Nephron progenitor cell (in vitro differentiated cells): ENCODE data around the gene PAGE1.

Source experiments
- DNase-seq: peaks from one replicate; pipeline ENCODE4 v3.0.0; 2021
- H3K27ac Mint-ChIP-seq: 2 replicates; pipeline ENCODE4 v1.8.0; 2021; ENCODE audit warnings: mild to moderate bottlenecking, moderate library complexity, mixed read lengths
- H3K27me3 Mint-ChIP-seq: 2 replicates; pipeline ENCODE4 v1.8.0; 2021; ENCODE audit warnings: mild to moderate bottlenecking, low read depth, mixed read lengths; ENCODE audit not compliant: poor library complexity
- H3K36me3 Mint-ChIP-seq: 2 replicates; pipeline ENCODE4 v1.8.0; 2021; ENCODE audit warnings: low read depth, mixed read lengths
- H3K4me1 Mint-ChIP-seq: 2 replicates; pipeline ENCODE4 v1.8.0; 2021; ENCODE audit warnings: mixed read lengths
- H3K4me3 Mint-ChIP-seq: 2 replicates; pipeline ENCODE4 v1.8.0; 2021; ENCODE audit warnings: mild to moderate bottlenecking, moderate library complexity, mixed read lengths
- H3K9me3 Mint-ChIP-seq: 2 replicates; pipeline ENCODE4 v1.8.0; 2021; ENCODE audit warnings: mild to moderate bottlenecking, moderate library complexity, mixed read lengths
- CTCF ChIP-seq: fragments of 200-600 bp; sonication (generic); IDR thresholded peaks from 2 replicates; pipeline ENCODE4 v1.5.0; 2021; ENCODE audit warnings: antibody characterized with exemption

PAGE1 gene

GRCh38 chrX:49644991-49645637, 50.7 kb downstream of the PAGE1 start:
- no peaks in the 10 kb centered on the region for H3K27me3 Mint-ChIP-seq
- H3K36me3 Mint-ChIP-seq = no peaks in the 10 kb centered on the region
- H3K9me3 Mint-ChIP-seq = peaks cover 37% of the 10 kb centered on the region
- DNase-seq = no peak
- H3K4me3 Mint-ChIP-seq = no peak overlapping the region
- no peak overlapping the region for H3K27ac Mint-ChIP-seq
- TF ChIP-seq CTCF = no peak
- H3K4me1 Mint-ChIP-seq = no peaks in the 10 kb centered on the region
